ENCODE measurements around the gene KCNMA1.

Gene KCNMA1

DNA sequence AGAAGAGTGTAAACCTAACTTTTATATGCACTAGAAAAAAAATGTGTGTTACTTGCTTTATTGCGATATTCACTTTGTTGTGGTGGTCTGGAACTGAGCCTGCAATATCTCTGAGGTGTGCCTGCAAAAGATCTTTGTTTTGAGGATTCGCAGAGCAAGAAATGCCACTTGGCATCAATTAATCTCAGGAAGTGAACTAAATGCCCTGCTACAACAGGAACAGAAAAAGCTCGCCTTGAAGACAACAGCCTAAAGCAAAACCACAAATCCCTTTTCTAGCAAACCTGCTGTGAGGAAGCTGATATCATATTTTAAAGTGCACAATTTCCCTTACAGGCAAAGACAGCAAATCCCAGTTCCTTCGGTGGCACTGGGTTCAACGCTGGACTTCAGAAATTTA lies 675.8 kb downstream of the KCNMA1 start:
- no peak overlapping the region for H3K4me3 ChIP-seq (ENCODE audit: control insufficient read depth, low read depth, low read length)
- no peak for TF ChIP-seq CTCF (IDR thresholded peaks at IDR 0.05; ENCODE audit: control insufficient read depth, insufficient read depth, low read depth, low read length, missing control alignments)
- no peak for DNase-seq (ENCODE audit: low read depth)

DNA sequence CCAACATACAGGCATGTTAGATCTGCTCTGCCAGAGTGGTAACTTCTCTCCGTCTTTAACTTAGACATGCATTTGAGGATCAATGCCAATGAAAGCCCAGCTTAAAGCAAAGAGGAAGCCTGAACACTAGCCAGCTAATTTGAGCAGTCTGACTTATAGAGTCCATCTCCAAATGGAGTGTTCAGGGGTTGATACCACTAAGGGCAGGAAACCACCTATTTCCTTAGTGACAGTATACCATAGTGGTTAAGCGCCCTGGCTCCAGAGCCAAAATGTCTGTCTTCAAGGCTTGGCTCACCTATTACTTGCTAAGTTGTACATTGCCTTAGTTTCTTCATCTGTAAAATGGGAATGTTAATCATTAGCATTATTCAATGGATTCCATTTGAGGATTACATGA lies 678.5 kb downstream of the KCNMA1 start:
- H3K4me3 ChIP-seq (ENCODE audit: control insufficient read depth, low read depth, low read length) = no peak overlapping the region
- TF ChIP-seq CTCF (IDR thresholded peaks at IDR 0.05; ENCODE audit: control insufficient read depth, insufficient read depth, low read depth, low read length, missing control alignments) = no peak
- DNase-seq (ENCODE audit: low read depth) = no peak

- no peak for DNase-seq (ENCODE audit: low read depth)
- no peak for TF ChIP-seq CTCF (IDR thresholded peaks at IDR 0.05; ENCODE audit: control insufficient read depth, insufficient read depth, low read depth, low read length, missing control alignments)
Observed at GRCh38 chr10:76954838-76955237, 682.8 kb downstream of the KCNMA1 start.

GRCh38 chr10:76950354-76950753 lies 687.3 kb downstream of the KCNMA1 start:
- H3K4me3 ChIP-seq (ENCODE audit: control insufficient read depth, low read depth, low read length) = no peak overlapping the region
- TF ChIP-seq CTCF (IDR thresholded peaks at IDR 0.05; ENCODE audit: control insufficient read depth, insufficient read depth, low read depth, low read length, missing control alignments) = no peak
- DNase-seq (ENCODE audit: low read depth) = no peak

More at GRCh38 chr10:76954838-76955237, 682.8 kb downstream of the KCNMA1 start:
- H3K4me3 ChIP-seq (ENCODE audit: control insufficient read depth, low read depth, low read length) = no peak overlapping the region

- TF ChIP-seq CTCF (IDR thresholded peaks at IDR 0.05; ENCODE audit: control insufficient read depth, insufficient read depth, low read depth, low read length, missing control alignments) = no peak
- H3K4me3 ChIP-seq (ENCODE audit: control insufficient read depth, low read depth, low read length) = no peak overlapping the region
- DNase-seq (ENCODE audit: low read depth) = peak; percentile 50
Observed at GRCh38 chr10:76946270-76946669, 691.3 kb downstream of the KCNMA1 start.

GRCh38 chr10:76945166-76945565 lies 692.4 kb downstream of the KCNMA1 start:
- no peak for TF ChIP-seq CTCF (IDR thresholded peaks at IDR 0.05; ENCODE audit: control insufficient read depth, insufficient read depth, low read depth, low read length, missing control alignments)
- DNase-seq (ENCODE audit: low read depth) = no peak
- H3K4me3 ChIP-seq (ENCODE audit: control insufficient read depth, low read depth, low read length) = no peak overlapping the region

- no peak for TF ChIP-seq CTCF (IDR thresholded peaks at IDR 0.05; ENCODE audit: control insufficient read depth, insufficient read depth, low read depth, low read length, missing control alignments)
- no peak for DNase-seq (ENCODE audit: low read depth)
- no peak overlapping the region for H3K4me3 ChIP-seq (ENCODE audit: control insufficient read depth, low read depth, low read length)
Observed at GRCh38 chr10:76944640-76945039, 693.0 kb downstream of the KCNMA1 start.
